T1000 (cell line): Measurements from ENCODE around the gene COX10.
"Not testable (repeated sequence)": the region's sequence is repeated elsewhere in the genome, so short reads cannot be mapped to it uniquely, and the experiment has no call there.

ENCODE experiments used
- DNase-seq: peaks from one replicate; lab custom pipeline; 2025; ENCODE audit warnings: mixed read lengths; lab: John Stamatoyannopoulos, UW

Gene COX10

GRCh38 chr17:14205380-14205779 is 136.1 kb downstream of the COX10 start:
- no peak for DNase-seq

- no peak for DNase-seq
These were observed 136.7 kb downstream of the COX10 start for GRCh38 chr17:14205992-14206461.

GRCh38 chr17:14206891-14207290 is 137.6 kb downstream of the COX10 start:
- DNase-seq: no peak

DNA sequence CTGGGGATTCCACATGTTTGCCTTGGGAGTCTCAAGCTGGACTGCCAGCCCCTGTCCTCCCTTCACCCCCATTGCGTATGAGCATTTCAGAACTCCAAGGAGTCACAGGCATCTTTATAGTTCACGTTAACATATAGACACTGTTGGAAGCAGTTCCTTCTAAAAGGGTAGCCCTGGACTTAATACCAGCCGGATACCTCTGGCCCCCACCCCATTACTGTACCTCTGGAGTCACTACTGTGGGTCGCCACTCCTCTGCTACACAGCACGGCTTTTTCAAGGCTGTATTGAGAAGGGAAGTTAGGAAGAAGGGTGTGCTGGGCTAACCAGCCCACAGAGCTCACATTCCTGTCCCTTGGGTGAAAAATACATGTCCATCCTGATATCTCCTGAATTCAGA is 138.5 kb downstream of the COX10 start:
- no peak for DNase-seq

GRCh38 chr17:14209215-14209614 is 139.9 kb downstream of the COX10 start:
- DNase-seq: no peak

GRCh38 chr17:14211246-14211645 is 141.9 kb downstream of the COX10 start:
- no peak for DNase-seq

GRCh38 chr17:14211801-14212200 is 142.5 kb downstream of the COX10 start:
- DNase-seq: no peak

GRCh38 chr17:14212401-14212800 is 143.1 kb downstream of the COX10 start:
- no peak for DNase-seq

GRCh38 chr17:14214271-14214670 is 145.0 kb downstream of the COX10 start:
- DNase-seq: no peak

GRCh38 chr17:14222611-14223010 is 153.3 kb downstream of the COX10 start:
- DNase-seq: no peak

DNA sequence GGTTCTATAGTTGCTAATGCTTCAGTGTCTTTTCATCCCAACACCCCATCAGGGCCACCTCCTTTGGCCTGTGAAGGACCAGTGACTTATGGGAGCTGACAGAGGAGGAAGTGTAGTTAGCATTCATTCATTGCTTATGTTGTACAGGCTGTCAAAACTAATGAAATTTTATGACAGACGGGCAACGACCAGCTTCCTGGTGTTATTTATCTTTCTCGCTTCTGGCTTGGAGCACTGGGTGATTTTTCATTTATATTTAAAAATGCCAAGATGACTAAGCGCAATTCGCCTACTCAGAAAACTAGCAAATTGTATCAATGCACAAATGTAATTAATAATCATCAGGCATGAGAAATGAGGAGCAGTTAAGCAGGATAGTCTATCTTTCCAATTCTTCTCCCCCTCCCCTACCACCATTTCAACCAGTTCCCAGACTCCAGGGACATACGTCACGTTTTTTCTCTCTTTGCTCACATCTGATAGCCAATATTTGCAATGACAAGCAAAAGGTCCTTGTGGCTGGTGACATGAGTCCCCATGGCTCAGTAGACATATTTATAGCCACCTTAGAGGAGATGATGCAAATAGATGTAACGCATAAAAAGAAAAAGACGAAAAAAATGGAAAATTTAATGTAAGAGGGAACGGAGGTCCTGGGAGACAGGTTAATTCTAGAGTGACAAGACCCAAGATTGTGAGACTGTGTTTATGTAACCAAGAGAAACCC is 156.1 kb downstream of the COX10 start:
- DNase-seq: no peak

GRCh38 chr17:14227052-14227451 is 157.7 kb downstream of the COX10 start:
- no peak for DNase-seq

DNA sequence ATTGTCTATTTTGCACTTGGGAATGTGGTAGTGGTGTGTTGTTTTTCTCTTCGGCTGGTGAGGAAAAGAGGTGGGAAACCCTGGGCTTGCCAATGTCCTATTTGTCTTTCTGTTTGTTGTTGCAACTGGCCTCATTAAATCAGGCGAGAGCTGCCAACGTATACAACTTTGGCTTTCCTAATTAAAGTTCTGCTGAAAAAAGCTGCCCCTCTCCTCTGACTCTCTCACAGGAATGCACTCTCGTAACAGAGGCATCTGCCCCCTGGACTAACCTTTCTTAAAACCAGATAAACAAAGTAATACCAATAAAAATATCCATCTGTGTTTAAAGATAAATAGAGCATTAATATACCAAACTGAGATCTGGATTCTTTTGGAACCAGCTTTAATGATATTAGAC is 159.6 kb downstream of the COX10 start:
- no peak for DNase-seq

- peak; percentile 6 for DNase-seq
These were observed 161.9 kb downstream of the COX10 start for GRCh38 chr17:14231187-14231586.

- not testable (repeated sequence) for DNase-seq
These were observed 165.7 kb downstream of the COX10 start for GRCh38 chr17:14235047-14235446.

GRCh38 chr17:14236032-14236431 is 166.7 kb downstream of the COX10 start:
- DNase-seq: not testable (repeated sequence)

GRCh38 chr17:14236762-14237161 is 167.5 kb downstream of the COX10 start, which contains the start of gene CDRT15:
Gene CDRT15 (minus strand): TSS chr17:14236862. CDS start chr17:14236833, 29 bp downstream.
- not testable (repeated sequence) for DNase-seq

DNA sequence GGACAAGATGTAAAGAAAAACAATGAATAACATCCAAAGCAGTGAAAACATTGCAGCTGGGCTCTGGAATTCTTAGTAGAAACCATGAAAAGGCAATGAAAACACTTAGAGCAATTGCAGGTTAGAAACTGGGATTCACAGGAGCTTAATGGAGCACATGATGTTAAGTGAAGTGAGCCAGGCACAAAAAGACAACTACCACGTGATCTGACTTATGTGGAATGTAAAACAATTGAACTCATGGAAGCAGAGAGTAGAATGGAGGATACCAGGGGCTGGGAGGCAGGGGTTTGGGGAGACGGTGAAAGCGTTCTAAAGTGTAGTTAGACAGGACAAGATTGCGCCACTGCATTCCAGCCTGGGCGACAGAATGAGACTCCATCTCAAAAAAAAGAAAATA is 170.0 kb downstream of the COX10 start:
- DNase-seq: not testable (repeated sequence)

DNA sequence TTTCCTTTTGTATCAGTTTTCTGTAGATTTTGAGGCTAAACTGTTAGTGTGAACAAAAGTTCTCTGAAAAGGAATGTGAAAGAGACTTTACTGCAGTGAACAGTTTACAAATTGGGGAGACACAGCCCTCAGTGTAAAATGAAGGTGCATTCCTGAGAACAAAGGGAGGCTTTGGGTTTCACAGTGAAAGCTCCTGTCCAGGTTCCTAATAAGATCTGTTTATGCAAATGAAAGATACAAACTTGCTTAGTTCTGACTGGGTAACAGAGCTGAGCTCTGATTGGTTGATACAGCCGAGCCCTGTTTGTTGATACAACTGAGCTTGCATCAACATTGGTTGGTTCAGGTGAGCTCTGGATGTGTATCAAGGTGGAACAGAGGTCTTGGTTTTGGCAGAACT is 175.7 kb downstream of the COX10 start:
- DNase-seq: no peak

DNA sequence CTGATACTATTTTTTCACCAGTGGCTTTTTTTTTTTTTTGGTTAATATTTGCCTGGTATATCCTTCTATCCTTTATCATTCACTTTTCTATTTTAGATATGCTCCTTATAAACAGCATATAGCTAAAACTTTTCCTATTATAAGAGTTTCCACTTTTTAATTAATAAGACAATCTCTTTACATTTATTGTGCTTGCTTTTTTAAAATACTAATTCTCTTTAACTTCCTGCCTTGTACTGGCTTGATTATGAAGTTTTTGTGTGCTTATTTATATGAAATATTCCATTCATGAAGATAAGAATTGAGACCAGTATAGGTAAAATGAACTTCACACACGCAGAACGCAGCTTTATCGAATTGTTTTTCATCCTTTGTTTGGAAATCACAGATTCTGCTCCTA is 176.3 kb downstream of the COX10 start:
- DNase-seq: no peak
